Mucosa of stomach (tissue), 1 donor: Measurements from ENCODE around the gene WDR91.

Experiments used
- H3K27me3 ChIP-seq: one replicate; pipeline ENCODE4 v1.7.0; 2013; ENCODE audit warnings: mild to moderate bottlenecking, low read length; ENCODE audit not compliant: control insufficient read depth, insufficient read depth
- H3K36me3 ChIP-seq: one replicate; pipeline ENCODE4 v1.7.0; 2013; ENCODE audit warnings: low read length; ENCODE audit not compliant: control insufficient read depth, insufficient read depth
- H3K4me1 ChIP-seq: one replicate; pipeline ENCODE4 v1.7.0; 2013; ENCODE audit warnings: mild to moderate bottlenecking, low read length; ENCODE audit not compliant: control insufficient read depth, insufficient read depth
- H3K4me3 ChIP-seq: one replicate; pipeline ENCODE4 v1.7.0; 2013; ENCODE audit warnings: low read length
- H3K9ac ChIP-seq: one replicate; pipeline ENCODE4 v1.7.0; 2013; ENCODE audit warnings: mild to moderate bottlenecking, low read length, moderate library complexity
- H3K9me3 ChIP-seq: one replicate; pipeline ENCODE4 v1.7.0; 2013; ENCODE audit warnings: mild to moderate bottlenecking, low read length, moderate library complexity; ENCODE audit not compliant: control insufficient read depth
- donor health status: Pancreatic carcinoma.

Gene WDR91

GRCh38 chr7:135206941-135207391, 4.4 kb downstream of the WDR91 start:
- Histone ChIP-seq H3K4me1 (peaks cover 15% of the 10 kb centered on the region), H3K9ac (no peak overlapping the region), H3K9me3 (no peaks in the 10 kb centered on the region), H3K27me3 (no peaks in the 10 kb centered on the region), H3K4me3 (no peak overlapping the region), H3K36me3 (no peaks in the 10 kb centered on the region)

- Histone ChIP-seq H3K9me3 (no peaks in the 10 kb centered on the region), H3K4me3 (no peak overlapping the region), H3K36me3 (no peaks in the 10 kb centered on the region), H3K9ac (no peak overlapping the region), H3K27me3 (no peaks in the 10 kb centered on the region), H3K4me1 (peaks cover 15% of the 10 kb centered on the region)
Measured at GRCh38 chr7:135205850-135206249, 5.5 kb downstream of the WDR91 start.

DNA sequence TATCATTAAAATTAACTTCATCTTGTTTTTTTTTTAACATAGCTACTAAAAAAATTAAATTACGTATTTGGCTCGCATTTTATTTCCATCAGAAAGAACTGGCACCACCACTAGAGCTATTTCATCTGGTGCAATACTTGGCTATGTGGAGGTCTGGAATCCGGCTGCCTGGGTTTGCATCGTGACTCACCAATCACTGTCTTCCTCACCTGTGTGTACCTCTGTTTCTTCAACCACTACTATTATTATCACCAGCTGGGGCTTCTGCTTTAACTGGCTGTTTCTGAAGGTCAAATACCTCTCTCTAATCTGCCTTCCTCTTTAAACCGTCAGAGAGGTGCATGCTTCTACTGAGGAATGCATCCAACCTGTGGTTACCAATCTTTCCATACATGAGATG, 6.5 kb downstream of the WDR91 start:
- Histone ChIP-seq H3K4me1 (peaks cover 10% of the 10 kb centered on the region), H3K4me3 (no peak overlapping the region), H3K9me3 (no peaks in the 10 kb centered on the region), H3K9ac (no peak overlapping the region), H3K36me3 (no peaks in the 10 kb centered on the region), H3K27me3 (no peaks in the 10 kb centered on the region)

GRCh38 chr7:135204341-135204749, 7.0 kb downstream of the WDR91 start:
- Histone ChIP-seq H3K36me3 (no peaks in the 10 kb centered on the region), H3K4me1 (peaks cover 10% of the 10 kb centered on the region), H3K9me3 (no peaks in the 10 kb centered on the region), H3K9ac (no peak overlapping the region), H3K27me3 (no peaks in the 10 kb centered on the region), H3K4me3 (no peak overlapping the region)

DNA sequence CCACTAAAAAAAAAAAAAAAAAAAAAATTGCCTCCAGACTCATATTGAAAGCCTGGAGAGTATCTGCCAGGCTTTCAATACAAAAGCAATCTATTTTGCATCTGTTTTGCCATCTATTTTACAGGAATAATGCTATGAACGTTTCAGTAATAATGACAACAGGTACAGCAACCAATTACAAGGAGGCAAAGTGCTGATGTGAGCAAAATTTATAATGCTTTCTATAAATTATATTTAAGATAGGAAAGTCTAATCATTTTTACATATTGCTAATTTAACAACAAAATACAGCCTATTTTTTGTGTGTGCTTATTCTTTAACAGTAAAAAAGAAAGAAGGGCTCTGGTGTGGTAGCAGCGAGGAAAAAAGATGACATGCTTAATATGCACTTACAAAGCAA, 10.0 kb downstream of the WDR91 start:
- H3K4me1 ChIP-seq, result no peaks in the 10 kb centered on the region
- no peaks in the 10 kb centered on the region for H3K27me3 ChIP-seq
- H3K9ac ChIP-seq, result no peak overlapping the region
- no peaks in the 10 kb centered on the region for H3K9me3 ChIP-seq
- no peak overlapping the region for H3K4me3 ChIP-seq
- peaks cover 7% of the 10 kb centered on the region for H3K36me3 ChIP-seq

DNA sequence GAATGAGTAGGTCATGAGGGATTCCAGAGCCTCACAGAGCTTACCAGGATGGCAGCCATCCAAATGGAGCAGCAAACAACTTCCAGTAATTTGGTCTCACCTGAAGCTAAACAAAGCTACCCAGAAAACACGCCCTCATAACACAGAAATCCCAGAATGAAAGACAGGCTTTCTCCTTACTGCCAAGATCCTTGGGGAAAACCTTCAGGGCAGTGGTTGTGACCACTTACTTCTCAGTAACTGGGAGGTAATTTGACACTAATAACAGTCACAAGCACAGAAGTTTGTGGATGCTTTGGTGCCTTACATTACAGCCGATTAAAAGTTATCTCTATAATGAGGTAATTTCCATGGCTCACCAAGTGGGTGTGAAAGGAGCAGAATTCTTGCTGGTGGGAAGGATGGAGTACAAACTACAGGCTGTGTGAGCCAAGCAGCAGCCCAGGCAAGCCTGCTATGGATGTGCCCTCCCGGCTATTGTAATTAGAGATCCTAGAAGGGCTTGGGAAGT, 10.4 kb downstream of the WDR91 start:
- no peaks in the 10 kb centered on the region for H3K4me1 ChIP-seq
- H3K36me3 ChIP-seq, result peaks cover 7% of the 10 kb centered on the region

GRCh38 chr7:135199439-135199838, 11.9 kb downstream of the WDR91 start:
- Histone ChIP-seq H3K27me3 (no peaks in the 10 kb centered on the region), H3K36me3 (peaks cover 7% of the 10 kb centered on the region), H3K4me3 (no peak overlapping the region), H3K4me1 (no peaks in the 10 kb centered on the region), H3K9ac (no peak overlapping the region), H3K9me3 (no peaks in the 10 kb centered on the region)

More for the DNA sequence above, 10.4 kb downstream of the WDR91 start:
- no peaks in the 10 kb centered on the region for H3K9me3 ChIP-seq
- H3K27me3 ChIP-seq, result no peaks in the 10 kb centered on the region
- no peak overlapping the region for H3K4me3 ChIP-seq
- H3K9ac ChIP-seq, result no peak overlapping the region

GRCh38 chr7:135197906-135198655, 13.2 kb downstream of the WDR91 start:
- H3K4me3 ChIP-seq, result no peak overlapping the region
- no peaks in the 10 kb centered on the region for H3K27me3 ChIP-seq
- peaks cover 7% of the 10 kb centered on the region for H3K36me3 ChIP-seq
- no peaks in the 10 kb centered on the region for H3K9me3 ChIP-seq
- no peak overlapping the region for H3K9ac ChIP-seq
- no peaks in the 10 kb centered on the region for H3K4me1 ChIP-seq

GRCh38 chr7:135197343-135197742, 14.0 kb downstream of the WDR91 start:
- peaks cover 7% of the 10 kb centered on the region for H3K36me3 ChIP-seq
- H3K4me1 ChIP-seq, result no peaks in the 10 kb centered on the region
- H3K9ac ChIP-seq, result no peak overlapping the region
- H3K27me3 ChIP-seq, result no peaks in the 10 kb centered on the region
- no peaks in the 10 kb centered on the region for H3K9me3 ChIP-seq
- H3K4me3 ChIP-seq, result no peak overlapping the region

DNA sequence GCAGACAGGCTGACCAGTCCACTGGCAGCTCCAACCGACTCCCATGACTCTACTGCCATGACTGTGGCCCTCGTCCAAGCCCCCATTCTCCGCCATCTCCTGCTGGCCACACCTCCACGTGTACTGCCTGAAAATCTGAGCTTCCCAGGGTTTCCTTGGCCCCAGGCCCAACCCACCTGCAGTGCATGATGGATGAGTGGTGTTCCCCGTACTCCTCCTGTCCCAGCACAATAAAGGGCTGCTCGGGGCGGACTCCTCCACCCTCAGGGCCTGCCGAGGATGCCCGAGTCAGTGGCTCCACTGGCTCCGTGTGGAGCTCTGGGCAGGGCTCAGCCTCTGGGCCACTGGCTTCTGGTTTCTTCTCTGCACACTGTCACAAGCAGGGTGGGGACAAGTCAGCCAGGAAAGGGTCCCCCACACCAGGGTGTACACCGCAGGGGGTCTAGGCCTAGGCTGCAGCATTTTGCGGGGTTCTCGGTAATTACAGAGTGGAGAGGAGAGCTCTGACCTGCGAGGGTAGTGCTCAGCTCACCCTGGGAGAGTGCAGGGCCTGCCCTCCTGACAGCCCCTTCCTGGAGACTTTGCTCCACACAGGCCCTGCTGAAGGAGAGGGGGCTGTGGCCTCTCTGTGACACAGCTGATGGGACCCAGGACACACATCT, 15.2 kb downstream of the WDR91 start:
- Histone ChIP-seq H3K4me1 (no peaks in the 10 kb centered on the region), H3K27me3 (no peaks in the 10 kb centered on the region), H3K36me3 (peaks cover 7% of the 10 kb centered on the region), H3K9ac (no peak overlapping the region), H3K4me3 (no peak overlapping the region), H3K9me3 (no peaks in the 10 kb centered on the region)

GRCh38 chr7:135195156-135195555, 16.2 kb downstream of the WDR91 start:
- Histone ChIP-seq H3K9me3 (no peaks in the 10 kb centered on the region), H3K27me3 (no peaks in the 10 kb centered on the region), H3K9ac (no peak overlapping the region), H3K36me3 (peaks cover 7% of the 10 kb centered on the region), H3K4me3 (no peak overlapping the region), H3K4me1 (no peaks in the 10 kb centered on the region)

GRCh38 chr7:135194494-135195095, 16.7 kb downstream of the WDR91 start:
- Histone ChIP-seq H3K9ac (no peak overlapping the region), H3K36me3 (peaks cover 7% of the 10 kb centered on the region), H3K4me3 (no peak overlapping the region), H3K4me1 (no peaks in the 10 kb centered on the region), H3K27me3 (no peaks in the 10 kb centered on the region), H3K9me3 (no peaks in the 10 kb centered on the region)
